Astrocyte of the cerebellum (primary cell): Measurements from ENCODE around the gene PLEKHO2.
A peak's percentile ranks its signal among the peaks of the same experiment; 100 is the strongest.

Experiments
- DNase-seq: peaks from one replicate; pipeline ENCODE4 v3.0.0-alpha.2; 2011; ENCODE audit warnings: low read depth
- H3K4me3 ChIP-seq: 2 replicates; pipeline ENCODE4 v1.5.1; 2011; ENCODE audit warnings: mild to moderate bottlenecking, low read depth, low read length, moderate library complexity
- in situ Hi-C: cut with HindIII; loops from 2 replicates; pipeline ENCODE4 v1.10.0; 2017; ENCODE audit warnings: low sequenced_read_pairs
- TF ChIP-seq, protein P1 (sequence below): IDR thresholded peaks from 2 replicates; pipeline ENCODE4 v1.5.1; 2012; ENCODE audit warnings: low read length, low read depth, moderate library complexity, mild to moderate bottlenecking; ENCODE audit errors: missing control alignments

PLEKHO2 gene

DNA sequence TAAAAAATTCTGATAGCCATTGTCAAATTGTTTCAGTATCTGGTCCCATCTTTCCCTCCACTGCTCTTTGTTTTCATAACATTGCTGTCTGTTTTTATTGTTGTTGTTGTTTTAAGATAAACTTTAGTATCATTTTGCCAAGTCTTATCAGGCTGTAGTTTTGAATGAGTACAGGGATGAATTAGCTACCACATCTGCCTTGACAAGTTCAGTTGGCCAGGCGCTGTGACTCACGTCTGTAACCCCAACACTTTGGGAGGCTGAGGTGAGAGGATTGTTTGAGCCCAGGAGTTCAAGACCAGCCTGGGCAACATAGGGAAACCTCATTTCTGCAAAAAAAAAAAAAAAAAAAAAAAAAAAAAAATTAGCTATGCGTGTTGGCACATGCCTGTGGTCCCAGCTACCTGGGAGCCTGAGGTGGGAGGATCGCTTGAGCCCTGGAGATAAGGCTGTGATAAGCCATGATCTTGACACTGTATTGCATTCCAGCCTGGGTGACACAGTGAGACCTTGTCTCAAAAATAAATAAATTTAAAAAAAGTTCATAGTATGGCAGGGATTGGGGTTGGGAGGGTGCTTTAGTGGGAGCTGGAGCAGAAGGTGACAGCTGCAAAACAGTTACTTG, 61.7 kb downstream of the PLEKHO2 start:
- TF ChIP-seq, protein P1, sequence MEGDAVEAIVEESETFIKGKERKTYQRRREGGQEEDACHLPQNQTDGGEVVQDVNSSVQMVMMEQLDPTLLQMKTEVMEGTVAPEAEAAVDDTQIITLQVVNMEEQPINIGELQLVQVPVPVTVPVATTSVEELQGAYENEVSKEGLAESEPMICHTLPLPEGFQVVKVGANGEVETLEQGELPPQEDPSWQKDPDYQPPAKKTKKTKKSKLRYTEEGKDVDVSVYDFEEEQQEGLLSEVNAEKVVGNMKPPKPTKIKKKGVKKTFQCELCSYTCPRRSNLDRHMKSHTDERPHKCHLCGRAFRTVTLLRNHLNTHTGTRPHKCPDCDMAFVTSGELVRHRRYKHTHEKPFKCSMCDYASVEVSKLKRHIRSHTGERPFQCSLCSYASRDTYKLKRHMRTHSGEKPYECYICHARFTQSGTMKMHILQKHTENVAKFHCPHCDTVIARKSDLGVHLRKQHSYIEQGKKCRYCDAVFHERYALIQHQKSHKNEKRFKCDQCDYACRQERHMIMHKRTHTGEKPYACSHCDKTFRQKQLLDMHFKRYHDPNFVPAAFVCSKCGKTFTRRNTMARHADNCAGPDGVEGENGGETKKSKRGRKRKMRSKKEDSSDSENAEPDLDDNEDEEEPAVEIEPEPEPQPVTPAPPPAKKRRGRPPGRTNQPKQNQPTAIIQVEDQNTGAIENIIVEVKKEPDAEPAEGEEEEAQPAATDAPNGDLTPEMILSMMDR, result no peak
- H3K4me3 ChIP-seq, result no peak overlapping the region
- in situ Hi-C loops, result no loop called here
- no peak for DNase-seq

DNA sequence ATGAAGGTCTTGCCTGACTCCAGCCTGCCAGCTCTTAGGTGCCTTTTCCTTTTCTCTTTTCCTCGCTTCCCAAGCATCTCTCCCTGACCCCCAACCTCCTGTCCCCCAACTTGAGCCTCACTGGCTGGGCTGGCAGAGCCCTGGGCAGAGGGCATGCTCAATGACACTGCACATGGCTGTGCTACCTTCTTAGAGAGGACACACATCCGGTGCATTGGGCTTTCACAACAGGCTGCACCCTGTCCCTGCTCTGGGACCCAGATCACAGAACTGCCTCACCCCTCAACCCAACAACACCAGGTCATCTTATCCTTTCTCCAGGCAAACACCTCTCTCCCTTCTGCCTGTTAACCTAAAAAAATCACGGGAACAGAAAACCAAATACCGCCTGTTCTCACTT, 62.5 kb downstream of the PLEKHO2 start:
- DNase-seq, result no peak
- TF ChIP-seq, protein P1, result no peak
- in situ Hi-C loops, result no loop called here
- no peak overlapping the region for H3K4me3 ChIP-seq

DNA sequence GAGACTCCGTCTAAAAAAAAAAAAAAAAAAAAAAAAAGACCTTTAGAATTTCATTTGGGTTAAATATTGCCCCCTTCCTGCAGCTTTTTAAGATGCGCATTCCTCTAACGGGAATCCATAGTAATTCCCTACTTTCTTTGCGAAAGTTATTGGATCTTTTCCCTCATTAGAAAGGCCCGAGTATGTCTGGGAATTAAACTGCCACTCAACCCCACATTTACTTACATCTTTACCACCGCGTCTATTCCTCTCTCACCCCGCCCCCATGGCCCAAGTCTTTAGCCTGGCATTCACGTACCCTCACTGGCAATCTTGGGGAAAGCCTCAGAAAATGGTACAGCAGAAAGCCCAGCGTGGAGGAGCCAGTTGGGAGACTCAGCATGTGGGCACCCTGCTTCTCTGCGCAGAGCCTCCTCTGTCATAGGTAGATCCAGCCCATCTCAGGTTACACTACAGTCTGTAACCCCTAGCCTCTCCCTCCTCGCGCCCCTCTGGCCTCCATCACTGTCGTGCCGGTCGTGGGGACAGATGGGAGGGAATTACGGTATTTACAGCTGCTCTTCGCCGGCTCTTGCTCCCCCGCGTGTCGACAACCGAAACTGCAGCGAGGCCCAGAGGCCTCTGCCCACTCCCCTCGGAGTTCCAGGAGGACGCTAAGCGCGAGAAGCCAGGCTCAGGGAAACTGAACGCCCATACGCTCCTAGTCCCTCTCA, 63.6 kb downstream of the PLEKHO2 start:
- DNase-seq, result no peak
- in situ Hi-C loops, result no loop called here
- TF ChIP-seq, protein P1, result peak; percentile 82
- H3K4me3 ChIP-seq, result peak overlapping the region; percentile 8

DNA sequence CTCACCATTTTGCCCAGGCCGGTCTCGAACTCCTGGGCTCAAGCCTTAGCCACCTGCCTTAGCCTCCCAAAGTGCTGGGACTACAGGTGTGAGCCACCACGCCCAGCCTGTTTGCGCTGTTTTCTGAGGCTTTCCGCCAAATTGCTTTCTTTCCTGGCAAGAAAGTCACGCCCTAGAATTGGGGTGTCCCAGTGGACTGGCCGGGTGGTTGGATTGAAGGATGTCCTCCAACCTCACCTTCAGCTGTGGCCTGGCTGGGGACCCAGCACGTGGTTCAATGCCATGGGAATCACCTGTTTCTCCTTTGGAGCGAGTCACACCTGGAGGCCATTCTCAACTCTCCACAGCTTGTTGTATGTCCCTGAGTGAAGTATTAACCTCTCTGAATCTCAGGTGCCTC, 64.2 kb downstream of the PLEKHO2 start:
- no peak overlapping the region for H3K4me3 ChIP-seq
- in situ Hi-C loops, result no loop called here
- DNase-seq, result no peak
- TF ChIP-seq, protein P1, result no peak

DNA sequence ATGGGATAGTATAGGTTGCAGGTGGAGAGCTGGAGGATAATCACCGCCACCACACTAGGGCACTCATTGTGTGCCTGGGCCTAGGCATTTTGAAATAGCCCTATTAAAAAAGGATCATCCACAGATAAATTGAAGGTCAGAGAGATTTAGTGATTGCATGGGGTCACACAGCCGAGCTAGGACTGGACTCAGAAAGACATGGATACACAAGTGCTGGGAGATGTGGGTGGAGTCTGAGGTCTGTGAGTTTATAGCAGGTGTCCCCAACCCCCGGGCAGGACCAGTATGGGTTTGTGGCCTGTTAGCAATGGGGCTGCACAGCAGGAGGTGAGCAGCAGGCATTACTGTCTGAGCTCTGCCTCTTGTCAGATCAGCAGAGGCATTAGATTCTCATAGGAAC, 64.7 kb downstream of the PLEKHO2 start:
- no peak overlapping the region for H3K4me3 ChIP-seq
- in situ Hi-C loops, result no loop called here
- DNase-seq, result no peak
- TF ChIP-seq, protein P1, result no peak

DNA sequence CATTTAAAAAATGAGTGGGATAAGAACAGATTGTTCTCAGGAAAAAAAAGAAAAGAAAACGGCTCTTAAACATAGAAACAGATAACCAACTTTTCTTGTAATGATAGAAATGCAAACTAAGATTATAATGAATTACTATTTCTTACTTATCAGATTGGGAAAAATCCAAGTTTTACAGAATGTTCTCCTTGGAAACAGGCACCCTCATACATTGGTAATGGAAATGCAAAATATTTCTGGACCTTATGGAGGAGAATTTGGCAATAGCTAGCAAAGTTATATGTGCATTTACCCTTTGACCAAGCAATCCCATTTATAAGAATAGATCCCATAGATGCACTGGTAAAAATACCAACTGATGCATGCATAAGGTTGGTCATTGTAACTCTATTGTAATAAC, 66.3 kb downstream of the PLEKHO2 start:
- TF ChIP-seq, protein P1, result no peak
- no peak for DNase-seq
- in situ Hi-C loops, result no loop called here
- no peak overlapping the region for H3K4me3 ChIP-seq
